GM12892 (cell line): Measurements from ENCODE around the gene PLK3.

ENCODE experiments used
- DNase-seq: peaks from one replicate; pipeline ENCODE4 v3.0.0; 2011; ENCODE audit not compliant: insufficient read length
- FAIRE-seq: peaks from 2 replicates; lab custom pipeline; 2011; peaks lifted over from hg19 to GRCh38; lab: Jason Lieb, UNC
- POLR2A ChIP-seq: IDR thresholded peaks from 2 replicates; pipeline ENCODE4 v1.6.1; 2011; ENCODE audit warnings: low read depth, low read length, control low read depth
- POLR2AphosphoS5 ChIP-seq: IDR thresholded peaks from 2 replicates; pipeline ENCODE4 v1.6.1; 2011; ENCODE audit warnings: low read depth, low read length, control low read depth
- TAF1 ChIP-seq: IDR thresholded peaks from 2 replicates; pipeline ENCODE4 v1.6.1; 2011; ENCODE audit warnings: low read depth, mild to moderate bottlenecking, control low read depth, low read length, borderline replicate concordance

Gene PLK3

DNA sequence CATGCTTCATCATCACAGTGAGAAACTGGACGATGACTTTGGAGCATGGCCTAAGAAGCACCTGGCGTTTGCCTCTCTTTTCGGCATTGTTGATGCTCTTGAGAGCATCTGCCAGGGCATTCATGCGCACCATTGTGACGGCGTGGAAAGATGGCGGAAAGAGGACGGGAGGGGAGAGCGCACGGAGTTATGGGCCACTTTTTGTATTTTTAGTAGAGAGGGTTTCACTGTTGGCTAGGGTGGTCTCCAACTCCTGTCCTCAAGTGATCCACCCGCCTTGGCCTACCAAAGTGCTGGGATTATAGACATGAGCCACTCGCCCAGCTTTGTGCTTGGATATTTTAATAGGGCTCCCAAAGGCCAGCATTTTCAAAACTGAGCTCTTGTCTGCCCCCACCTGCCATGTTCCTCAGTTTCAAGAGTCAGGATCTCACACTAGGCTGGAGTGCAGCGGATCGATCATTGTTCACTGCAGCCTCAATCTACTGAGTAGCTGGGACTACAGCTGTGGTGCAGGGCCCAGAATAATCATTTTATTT, 19.5 kb upstream of the PLK3 start:
- TF ChIP-seq POLR2AphosphoS5 (peak; percentile 48; the same call in 1 of the 2 replicates), TAF1 (no peak), POLR2A (peak; percentile 58; the same call in 1 of the 2 replicates)
- DNase-seq: no peak
- FAIRE-seq: no peak

DNA sequence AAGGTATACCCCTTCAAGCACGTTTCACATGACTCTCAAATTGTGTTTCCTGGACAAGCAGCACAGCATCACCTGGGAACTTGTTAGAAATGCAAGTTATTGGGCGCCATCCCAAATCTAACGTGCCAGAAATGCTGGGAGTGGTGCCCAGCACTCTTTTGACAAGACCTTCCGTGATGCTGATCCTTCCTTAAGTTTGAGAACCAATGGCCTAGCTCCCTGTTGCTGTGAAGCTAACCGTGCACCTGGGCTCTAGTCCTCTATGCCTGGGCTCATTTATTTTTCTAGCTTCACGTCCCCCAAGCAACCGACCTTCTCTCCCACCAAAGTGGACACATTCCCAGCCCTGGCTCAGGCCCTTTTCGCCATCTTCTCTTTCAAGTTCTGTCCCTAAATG, 16.5 kb upstream of the PLK3 start:
- FAIRE-seq: no peak

DNA sequence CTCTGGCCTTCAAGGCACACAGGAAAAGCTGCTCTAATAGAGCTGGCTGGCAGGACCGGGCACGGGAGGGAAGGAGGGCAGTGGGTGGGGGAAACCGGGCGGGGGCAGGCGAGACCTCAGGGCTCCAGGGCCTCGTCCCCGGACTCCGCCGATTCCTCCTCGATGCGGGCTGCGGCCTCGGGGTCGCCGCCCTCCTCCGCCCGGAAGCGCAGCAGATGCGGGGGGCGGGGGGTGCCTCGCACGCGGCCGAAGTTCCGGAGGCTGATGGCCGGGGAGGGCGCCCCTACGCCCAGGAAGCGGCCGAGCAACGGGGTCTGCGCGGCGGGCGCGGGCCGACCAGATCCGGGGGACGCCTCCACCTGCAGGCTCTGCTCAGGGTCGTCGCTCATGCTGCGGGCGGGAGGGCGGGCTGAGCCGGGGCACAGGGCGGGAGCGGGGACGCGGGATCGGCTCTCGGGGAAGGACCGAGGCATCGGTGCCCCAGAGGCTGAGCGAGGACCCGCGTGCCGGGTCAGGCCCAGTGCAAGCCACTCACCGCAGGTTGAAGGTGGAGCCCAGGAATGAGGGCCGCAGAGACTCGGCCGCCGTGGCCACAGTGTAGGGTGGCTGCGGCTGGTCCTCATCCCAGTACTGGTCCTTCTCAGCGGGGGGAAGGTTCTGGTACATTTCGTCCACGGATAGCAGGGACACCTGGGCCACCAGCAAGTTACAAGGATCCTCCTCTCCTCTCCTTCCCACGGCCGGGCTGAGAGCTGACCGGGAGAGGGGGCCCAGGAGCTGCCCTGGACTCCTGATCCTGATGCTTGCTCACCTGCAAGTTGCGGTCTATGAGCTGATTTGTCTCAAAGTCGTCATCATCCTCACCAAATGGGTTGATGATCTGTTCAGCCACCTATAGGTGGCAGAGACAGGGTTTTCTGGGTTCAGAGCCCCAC, 15.8 kb upstream of the PLK3 start:
- TF ChIP-seq TAF1: peak; percentile 43; the same call in 1 of the 2 replicates
- peak; percentile 52; the same call in 1 of the 2 replicates for TF ChIP-seq POLR2A
- no peak; the same call in none of the 2 replicates for TF ChIP-seq POLR2AphosphoS5
- FAIRE-seq (no peak), DNase-seq (no peak)

More for the DNA sequence above, 16.5 kb upstream of the PLK3 start:
- no peak for DNase-seq
- TF ChIP-seq POLR2A (no peak), POLR2AphosphoS5 (no peak), TAF1 (no peak)

DNA sequence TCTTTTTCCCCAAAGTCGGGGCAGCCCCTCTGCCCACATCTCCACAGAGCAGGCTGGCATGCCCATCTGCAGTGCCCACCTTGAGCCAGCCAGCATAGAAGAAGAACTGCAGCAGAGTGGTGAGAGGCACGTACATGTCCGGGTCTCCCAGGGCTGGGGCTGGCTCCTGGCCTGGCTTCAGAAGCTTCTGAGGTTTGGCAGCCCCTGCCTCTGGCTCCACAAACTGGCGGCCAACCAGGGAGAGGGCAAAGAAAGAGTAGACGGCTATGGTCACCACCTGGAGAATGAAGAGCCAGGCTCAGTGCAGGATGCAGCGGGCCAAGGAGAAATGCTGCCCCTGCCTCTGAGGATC, 15.2 kb upstream of the PLK3 start:
- no peak for TF ChIP-seq POLR2AphosphoS5
- TF ChIP-seq TAF1: no peak
- no peak for TF ChIP-seq POLR2A
- FAIRE-seq (no peak), DNase-seq (no peak)

DNA sequence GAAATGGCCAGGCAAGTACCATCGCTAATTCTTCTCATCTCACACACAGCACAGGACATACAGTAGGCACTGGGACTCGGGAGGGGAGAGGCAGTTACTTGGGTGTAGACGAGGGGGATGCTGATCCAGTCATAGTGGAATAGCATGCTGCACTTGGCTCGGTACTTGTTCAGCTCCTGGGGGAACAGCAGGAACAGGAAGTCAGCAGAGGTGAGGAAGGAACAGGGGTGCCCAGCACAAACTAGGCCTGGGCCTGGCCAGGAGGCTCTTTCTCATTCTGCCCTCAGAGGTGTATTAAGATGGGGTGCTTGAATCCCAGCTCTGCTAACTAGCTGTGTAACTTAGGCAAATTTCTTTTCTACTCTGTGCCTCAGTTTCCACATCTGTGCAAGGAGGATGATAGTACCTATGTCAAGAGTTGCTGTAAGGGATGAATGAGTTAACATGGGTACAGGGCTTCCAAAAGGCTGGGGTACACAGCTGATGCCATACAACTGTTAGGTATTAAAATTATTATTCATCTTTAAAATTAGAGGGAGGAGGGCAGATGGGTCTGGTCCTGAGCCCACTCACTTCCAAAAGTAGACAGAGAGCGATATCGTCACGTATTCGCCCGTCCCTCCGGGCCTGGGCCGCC, 14.6 kb upstream of the PLK3 start:
- FAIRE-seq (no peak), DNase-seq (no peak)
- TF ChIP-seq TAF1 (no peak), POLR2AphosphoS5 (no peak), POLR2A (no peak)

DNA sequence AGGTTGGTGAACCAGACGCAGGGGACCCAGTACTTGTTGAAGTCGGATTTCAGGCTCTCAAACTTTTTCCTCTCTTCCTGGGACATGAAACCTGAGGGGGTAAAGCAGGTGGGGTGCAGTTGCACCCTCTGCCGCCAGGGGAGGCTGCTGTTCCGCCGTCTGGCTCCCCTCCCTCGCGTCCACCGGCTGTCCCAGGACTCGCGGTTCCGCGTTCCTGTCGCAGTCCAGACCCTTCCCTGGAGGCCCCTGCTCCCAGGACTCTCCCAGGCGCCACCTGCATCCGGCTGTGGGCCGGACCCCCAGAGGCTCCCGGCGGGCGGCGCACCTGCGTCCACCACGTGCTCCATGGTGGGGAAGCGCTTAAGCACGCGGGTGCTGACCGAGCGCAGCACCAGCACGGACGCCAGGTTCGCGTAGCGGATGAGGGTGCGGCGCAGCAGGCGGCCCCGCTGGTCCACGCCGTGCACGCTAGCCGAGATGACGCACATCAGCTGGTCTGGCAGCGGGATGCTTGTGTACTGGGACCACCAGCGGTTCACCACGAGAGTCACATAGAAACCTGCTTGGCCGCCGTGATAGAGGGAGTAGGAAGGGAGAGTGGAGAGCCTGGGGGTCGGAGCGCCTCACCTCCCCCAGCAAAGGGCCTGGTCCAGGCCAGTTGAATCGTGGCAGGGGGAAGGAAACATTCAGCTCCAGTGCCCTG, 13.9 kb upstream of the PLK3 start:
- DNase-seq (peak; percentile 79), FAIRE-seq (peak; percentile 90)
- 0 out of 2 replicates have a peak, but pooled peaks have one; percentile 15 for TF ChIP-seq TAF1
- no peak for TF ChIP-seq POLR2A

DNA sequence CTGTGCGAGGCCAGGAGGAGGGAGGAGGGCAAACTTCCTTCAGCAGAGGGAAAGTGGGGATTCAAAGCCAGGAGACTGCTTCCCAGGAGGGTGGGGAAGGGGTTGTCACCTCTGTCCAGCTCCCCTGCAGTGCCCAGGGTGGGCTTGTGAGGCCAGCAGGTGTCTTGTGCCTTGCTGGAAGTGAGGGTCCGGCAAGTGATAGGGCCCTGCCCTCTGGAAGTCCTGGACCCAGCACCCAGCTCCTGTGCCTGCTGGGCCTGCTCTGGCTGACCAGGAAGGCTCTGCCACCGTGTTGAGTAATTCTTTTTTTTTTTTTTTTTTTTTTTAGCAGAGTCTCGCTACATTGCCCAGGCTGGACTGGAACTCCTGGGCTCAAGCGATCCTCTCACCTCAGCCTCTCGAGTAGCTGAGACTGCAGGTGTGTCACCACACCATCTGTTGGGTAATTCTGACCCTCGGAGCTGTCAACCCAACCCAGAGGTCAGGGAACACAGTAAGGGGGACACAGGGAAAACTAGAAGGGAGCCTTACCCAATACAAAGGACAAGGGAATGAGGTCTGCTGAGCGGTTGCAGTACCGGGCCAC, 13.2 kb upstream of the PLK3 start:
- DNase-seq (no peak), FAIRE-seq (no peak)
- TF ChIP-seq POLR2A: no peak
- no peak for TF ChIP-seq TAF1
- no peak for TF ChIP-seq POLR2AphosphoS5

DNA sequence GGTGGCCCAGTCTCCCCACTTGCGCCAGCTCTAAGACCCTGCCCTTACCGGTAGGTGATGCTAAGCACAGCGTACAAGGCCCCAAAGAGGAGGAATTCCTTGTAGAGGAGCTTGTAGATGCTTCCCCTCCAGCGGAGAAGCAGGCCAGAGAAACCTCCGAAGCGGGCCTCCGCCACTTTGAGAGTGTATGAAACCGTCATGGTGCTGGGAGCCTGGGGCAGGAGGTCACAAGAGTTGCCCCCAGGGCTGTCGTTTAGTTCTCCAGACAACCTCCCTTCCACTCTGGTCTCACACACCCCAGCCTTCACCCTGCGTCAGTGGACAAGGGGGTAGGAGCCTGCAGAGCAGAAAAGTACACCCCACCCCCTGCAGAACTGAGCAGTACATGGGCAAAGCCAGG, 12.7 kb upstream of the PLK3 start:
- TF ChIP-seq POLR2A (no peak), POLR2AphosphoS5 (no peak), TAF1 (no peak)
- DNase-seq (no peak), FAIRE-seq (no peak)

DNA sequence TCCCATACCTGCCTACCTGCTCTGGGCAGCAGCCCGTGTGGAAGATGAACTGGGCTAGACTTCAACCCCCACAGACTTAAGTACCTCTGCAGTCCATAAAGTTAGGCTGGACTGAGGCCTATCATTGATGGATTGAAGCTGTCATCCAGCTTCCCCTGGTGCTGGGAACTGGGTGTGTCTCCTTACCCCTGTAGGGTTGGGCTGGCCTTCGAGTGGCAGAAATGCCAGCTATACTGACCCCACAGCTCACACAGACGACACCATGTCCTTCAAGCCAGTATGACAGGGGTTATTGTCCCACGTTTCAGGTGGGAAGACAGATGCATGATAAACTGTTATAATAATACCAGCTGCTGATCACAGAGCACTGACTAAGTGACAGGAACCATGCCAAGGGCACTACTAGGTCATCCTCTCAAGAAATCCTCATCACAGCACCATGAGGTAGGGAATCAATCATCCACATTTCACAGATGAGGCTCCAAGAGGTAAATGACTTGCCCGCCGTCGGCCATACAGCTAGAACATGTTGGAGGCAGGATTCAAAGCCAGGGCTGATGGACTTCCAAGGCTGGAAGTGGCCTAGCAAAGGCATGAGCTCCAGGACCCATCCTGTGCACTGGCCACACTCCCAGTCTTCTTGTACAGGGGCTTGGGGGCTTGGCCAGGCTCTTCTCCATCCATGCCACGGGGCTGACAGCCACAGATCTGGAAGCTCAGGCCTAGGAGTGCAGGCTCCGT, 11.9 kb upstream of the PLK3 start, which contains the start of gene BEST4:
TSS of gene BEST4 (minus strand) at position 51 of the 741 bp plus-strand sequence. CDS start 465 bp downstream, outside the sequence.
- TF ChIP-seq POLR2A (no peak), TAF1 (no peak), POLR2AphosphoS5 (no peak)
- FAIRE-seq (no peak), DNase-seq (no peak)
